HepG2 (cell line): ENCODE data around the gene USP34. TPM values are rescaled to one million over a fixed set of nuclear protein-coding genes. Genes with fewer than 3 reads are reported as not detected.

Source experiments
- ATAC-seq: fragments of 200-7000 bp; cut with Tn5 transposase; 3 replicates; pipeline ENCODE4 v1.9.1; 2020; ENCODE audit warnings: mild to moderate bottlenecking, moderate library complexity
- BruUV-seq: library from RNA; stranded (reverse); fragments of 400-500 nt; replicated peaks from 2 replicates; lab custom pipeline; 2021; lab: Mats Ljungman, UMichigan
- CTCF ChIA-PET: fragments of 300-600 bp; formaldehyde crosslinking; extraction: SDS; loops from one replicate; lab custom pipeline; 2021; ENCODE audit warnings: low total read pairs, inconsistent platforms, low intra/inter-chr PET ratio; lab: Yijun Ruan, JAX
- POLR2A ChIA-PET: fragments of 350-600 bp; sonication (Branson Sonifier 250); formaldehyde crosslinking; loops from one replicate; lab custom pipeline; 2020; ENCODE audit warnings: antibody characterized with exemption, inconsistent platforms; lab: Yijun Ruan, JAX
- DNase-seq: peaks from one replicate; pipeline ENCODE4 v3.0.0-alpha.2; 2015; ENCODE audit warnings: low spot score
- FAIRE-seq: peaks from 3 replicates; lab custom pipeline; 2011; peaks lifted over from hg19 to GRCh38; lab: Jason Lieb, UNC
- H2AFZ ChIP-seq: one replicate; pipeline ENCODE4 v1.6.1; 2011; ENCODE audit warnings: low read length, inconsistent platforms
- H3K27ac ChIP-seq: fragments of 300-600 bp; 3 replicates; pipeline ENCODE4 v1.8.0; 2011; ENCODE audit warnings: mixed run types, mild to moderate bottlenecking, mixed read lengths, low read length, inconsistent platforms; ENCODE audit not compliant: insufficient read depth; ENCODE audit errors: extremely low read length
- H3K27me3 ChIP-seq, 2 experiments: fragments of 200-600 bp in 1 of 2; 2 replicates in 1 of 2; 3 replicates in 1 of 2; pipeline versions ENCODE4 v1.6.0 to v1.8.0; 2011; ENCODE audit warnings: low read length in 2 of 2, mild to moderate bottlenecking in 2 of 2, moderate library complexity in 2 of 2, inconsistent platforms in 1 of 2; ENCODE audit not compliant: insufficient read depth in 2 of 2, control insufficient read depth in 1 of 2
- H3K36me3 ChIP-seq, 2 experiments: fragments of 200-600 bp in 1 of 2; replicated peaks in 1 of 2; 2 replicates in 1 of 2; 3 replicates in 1 of 2; pipeline versions ENCODE4 v1.5.1 to v1.8.0; 2011; ENCODE audit warnings: low read length in 2 of 2, inconsistent platforms in 1 of 2; ENCODE audit not compliant: insufficient read depth in 2 of 2, control insufficient read depth in 1 of 2
- H3K4me1 ChIP-seq: 2 replicates; pipeline ENCODE4 v1.5.1; 2012; ENCODE audit warnings: low read length, inconsistent platforms; ENCODE audit not compliant: insufficient read depth
- H3K4me2 ChIP-seq: 2 replicates; pipeline ENCODE4 v1.6.0; 2011; ENCODE audit warnings: low read depth, low read length, inconsistent platforms
- H3K4me3 ChIP-seq, 3 experiments: fragments of 200-600 bp in 1 of 3; sonication (generic), shearing (Covaris generic) in 1 of 3; replicated peaks in 1 of 3; 2 replicates each; pipeline ENCODE4 v1.5.1; 2011 to 2016; ENCODE audit warnings: low read length in 3 of 3, inconsistent platforms in 2 of 3, low read depth in 2 of 3, mild to moderate bottlenecking in 2 of 3, control low read depth in 1 of 3, mixed read lengths in 1 of 3; ENCODE audit not compliant: insufficient read depth in 1 of 3
- H3K79me2 ChIP-seq: one replicate; pipeline ENCODE4 v1.6.1; 2011; ENCODE audit warnings: low read length, inconsistent platforms; ENCODE audit not compliant: insufficient read depth
- H3K9ac ChIP-seq: 2 replicates; pipeline ENCODE4 v1.6.0; 2011; ENCODE audit warnings: mild to moderate bottlenecking, low read depth, low read length, inconsistent platforms; ENCODE audit not compliant: insufficient read depth
- H3K9me3 ChIP-seq: 2 replicates; pipeline ENCODE4 v1.5.1; 2012; ENCODE audit warnings: mild to moderate bottlenecking, low read length
- H4K20me1 ChIP-seq: 2 replicates; pipeline ENCODE4 v1.6.0; 2011; ENCODE audit warnings: inconsistent platforms, mild to moderate bottlenecking, low read length, moderate library complexity; ENCODE audit not compliant: insufficient read depth
- ADNP ChIP-seq: sonication (generic); formaldehyde crosslinking; IDR thresholded peaks from 2 replicates; pipeline ENCODE4 v1.4.0; 2020; ENCODE audit warnings: missing genetic modification reagents
- ATRX ChIP-seq: sonication (generic); formaldehyde crosslinking; IDR thresholded peaks from 2 replicates; pipeline ENCODE4 v1.4.0; 2020; ENCODE audit warnings: missing genetic modification reagents, borderline replicate concordance
- DNMT3B ChIP-seq: conservative IDR thresholded peaks from 2 replicates; pipeline ENCODE4 v1.6.1; 2016; ENCODE audit warnings: missing biosample characterization, control low read depth
- DRAP1 ChIP-seq: IDR thresholded peaks from 2 replicates; pipeline ENCODE4 v1.6.1; 2016; ENCODE audit warnings: missing genetic modification reagents, missing compliant biosample characterization
- JUN ChIP-seq: sonication (generic); formaldehyde crosslinking; IDR thresholded peaks from 2 replicates; pipeline ENCODE4 v1.4.0; 2020; ENCODE audit warnings: mild to moderate bottlenecking, missing genetic modification reagents
- JUNB ChIP-seq: sonication (generic); formaldehyde crosslinking; IDR thresholded peaks from 2 replicates; pipeline ENCODE4 v1.8.0; 2022; ENCODE audit warnings: missing genetic modification reagents, mild to moderate bottlenecking, borderline replicate concordance
- MBD4 ChIP-seq: IDR thresholded peaks from 2 replicates; pipeline ENCODE4 v1.6.1; 2012; ENCODE audit warnings: low read length, inconsistent platforms, borderline replicate concordance
- MTF2 ChIP-seq: sonication (generic); formaldehyde crosslinking; IDR thresholded peaks from 2 replicates; pipeline ENCODE4 v1.5.0; 2020; ENCODE audit warnings: missing genetic modification reagents, borderline replicate concordance
- NFE2 ChIP-seq: sonication (generic); formaldehyde crosslinking; IDR thresholded peaks from 2 replicates; pipeline ENCODE4 v1.4.0; 2020; ENCODE audit warnings: missing genetic modification reagents
- POGK ChIP-seq: sonication (generic); formaldehyde crosslinking; conservative IDR thresholded peaks from 2 replicates; pipeline ENCODE4 v1.8.0; 2022; ENCODE audit warnings: mild to moderate bottlenecking, moderate library complexity, missing genetic modification reagents
- SIN3A ChIP-seq: IDR thresholded peaks from 2 replicates; pipeline ENCODE4 v1.6.1; 2011; ENCODE audit warnings: low read depth, mild to moderate bottlenecking, control low read depth, low read length, borderline replicate concordance
- SMARCC2 ChIP-seq: fragments of 450-650 bp; IDR thresholded peaks from 2 replicates; pipeline ENCODE4 v1.6.1; 2017; ENCODE audit warnings: antibody characterized with exemption, mild to moderate bottlenecking
- SSRP1 ChIP-seq: IDR thresholded peaks from 2 replicates; pipeline ENCODE4 v1.6.1; 2016; ENCODE audit warnings: control low read depth
- TIGD3 ChIP-seq: sonication (generic); formaldehyde crosslinking; IDR thresholded peaks from 2 replicates; pipeline ENCODE4 v1.5.1; 2020; ENCODE audit warnings: mild to moderate bottlenecking, missing genetic modification reagents, borderline replicate concordance
- ZNF639 ChIP-seq: conservative IDR thresholded peaks from 2 replicates; pipeline ENCODE4 v1.6.1; 2018; ENCODE audit warnings: missing genetic modification reagents
- ZNF768 ChIP-seq: sonication (generic); formaldehyde crosslinking; IDR thresholded peaks from 2 replicates; pipeline ENCODE4 v1.4.0; 2020; ENCODE audit warnings: missing genetic modification reagents
- WGBS: methylation state at CpG from one replicate; pipeline ENCODE4 v1.1.6; 2017; ENCODE audit warnings: low lambda C conversion rate; 5-methylcytosine and 5-hydroxymethylcytosine counted together
- in situ Hi-C: cut with HindIII; loops from 2 replicates; pipeline ENCODE4 v1.10.0; 2017; ENCODE audit warnings: low pct_unique_long_range_greater_than_20kb; ENCODE audit not compliant: extremely low pct_ligation_motif_present
- intact Hi-C: fragments of 100-400 bp; cut with micrococcal nuclease; formaldehyde crosslinking; loops from one replicate; pipeline ENCODE4 v1.10.0; 2022; ENCODE audit not compliant: unreplicated experiment
- polyA plus RNA-seq, 8 experiments: library from polyadenylated mRNA; depleted of rRNA in 3 of 8; stranded (reverse) in 7 of 8; unstranded in 1 of 8; fragments of >200 nt; fragmentation: Illumina TruSeq in 4 of 8; extraction: Trizol in 4 of 8; gene quantifications; 2 replicates each; pipeline versions ENCODE4 v1.2.1 to v1.2.3, GENCODE V29; 2011 to 2016; ENCODE audit warnings: low read depth in 4 of 8, missing spikeins in 1 of 8, mixed read lengths in 1 of 8; ENCODE audit not compliant: insufficient read depth in 1 of 8
- total RNA-seq, 5 experiments: library from RNA; depleted of rRNA; stranded (reverse); fragments of >200 nt; fragmentation: Illumina TruSeq; extraction: Trizol; gene quantifications; 2 replicates each; pipeline ENCODE4 v1.2.3, GENCODE V29; 2016; ENCODE audit warnings: low read depth in 1 of 5

The USP34 gene
- total and polyA plus RNA-seq, 2 of the 13 experiments (the other 11 are each of a cell fraction or from before 2014, with no cell fraction given) = 99.2 to 100 TPM

- no peak for TF ChIP-seq DNMT3B (CRISPR knock-in tag)
- TF ChIP-seq SMARCC2 = no peak
- TF ChIP-seq ATRX (CRISPR knock-in tag) = no peak
- no peak for TF ChIP-seq DRAP1 (CRISPR knock-in tag)
- TF ChIP-seq JUNB = no peak
- no peak for TF ChIP-seq MBD4
- no peak for TF ChIP-seq ZNF768 (CRISPR knock-in tag)
- TF ChIP-seq POGK (CRISPR knock-in tag) = no peak
- no peak for TF ChIP-seq NFE2
- TF ChIP-seq TIGD3 (CRISPR knock-in tag) = no peak
- TF ChIP-seq SIN3A = no peak
- TF ChIP-seq ADNP (CRISPR knock-in tag) = no peak
- TF ChIP-seq ZNF639 (CRISPR knock-in tag) = no peak
- TF ChIP-seq MTF2 = no peak
- TF ChIP-seq JUN (CRISPR knock-in tag) = no peak
- no peak for TF ChIP-seq SSRP1 (CRISPR knock-in tag)
- no peak overlapping the region for H3K4me2 ChIP-seq
- CTCF ChIA-PET = no interaction called here
- POLR2A ChIA-PET = no interaction called here
- in situ Hi-C loops = no loop called here
- no peaks in the 10 kb centered on the region for H3K9me3 ChIP-seq
- intact Hi-C loops = no loop called here
- H3K27ac ChIP-seq = no peak overlapping the region
- no peak overlapping the region for H3K4me3 ChIP-seq
- no peaks in the 10 kb centered on the region for H3K27me3 ChIP-seq
- H2AFZ ChIP-seq = no peak overlapping the region
- 62% methylated on average over 2 of the region's 2 CpGs for WGBS
- BruUV-seq = no TSS peak
- H3K9ac ChIP-seq = no peak overlapping the region
- H4K20me1 ChIP-seq = peaks cover 10% of the 10 kb centered on the region
- FAIRE-seq = no peak
- H3K4me1 ChIP-seq = peaks cover 2% of the 10 kb centered on the region
- H3K79me2 ChIP-seq = peaks cover 25% of the 10 kb centered on the region
- no peak for ATAC-seq
- no peak for DNase-seq
- H3K36me3 ChIP-seq = peaks cover 6 to 36% of the 10 kb centered on the region in 2 experiments
Measured at GRCh38 chr2:61405813-61406212, 65.1 kb downstream of the USP34 start.
